CD4-positive, alpha-beta T cell treated with Interleukin-6 at 100 ng/mL for 8 hours (primary cell): ENCODE results near the gene DLL1.
A peak's percentile ranks its signal among the peaks of the same experiment; 100 is the strongest.

Experiments
- DNase-seq: peaks from one replicate; pipeline ENCODE4 v3.0.0-alpha.2; 2020; ENCODE audit warnings: mixed read lengths, low spot score

Gene DLL1

DNA sequence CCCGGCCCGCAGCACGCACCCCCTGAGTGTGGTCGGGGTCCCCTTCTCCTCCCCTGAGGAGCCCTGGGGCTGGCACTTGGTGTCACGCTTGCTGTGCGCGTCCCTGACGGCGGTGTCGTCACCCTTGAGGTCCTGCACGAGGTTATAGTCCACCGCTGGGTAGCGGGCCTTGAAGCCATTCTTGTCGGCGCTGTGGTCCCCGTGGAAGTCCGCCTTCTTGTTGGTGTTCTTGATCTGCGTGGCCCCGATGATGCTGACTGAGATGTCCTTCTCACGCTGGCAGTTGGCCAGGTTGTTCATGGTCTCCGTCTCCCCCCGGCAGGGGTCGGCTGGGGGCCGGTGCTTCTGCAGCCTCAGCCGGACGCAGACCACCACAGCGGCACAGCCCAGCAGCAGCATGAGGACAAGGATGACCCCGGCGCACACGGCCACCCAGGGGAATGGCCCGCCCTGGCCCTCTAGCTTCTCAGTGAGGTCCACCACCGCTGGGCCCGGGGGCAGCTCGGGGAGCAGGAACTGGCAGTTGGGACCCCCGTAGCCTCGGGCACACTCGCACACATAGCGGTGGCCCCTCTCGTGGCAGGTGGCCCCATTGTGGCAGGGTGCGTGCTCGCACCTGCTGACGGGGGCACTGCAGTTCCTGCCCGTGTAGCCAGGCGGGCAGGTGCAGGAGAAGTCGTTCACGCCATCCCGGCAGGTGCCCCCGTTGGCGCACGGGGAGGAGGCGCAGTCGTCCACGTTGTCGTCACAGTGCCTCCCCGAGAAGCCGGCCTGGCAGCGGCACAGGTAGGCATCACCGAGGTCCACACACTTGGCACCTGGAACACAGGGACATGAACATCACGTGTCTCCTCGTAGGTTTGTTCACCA lies 7.4 kb downstream of the DLL1 start:
- DNase-seq: no peak

DNA sequence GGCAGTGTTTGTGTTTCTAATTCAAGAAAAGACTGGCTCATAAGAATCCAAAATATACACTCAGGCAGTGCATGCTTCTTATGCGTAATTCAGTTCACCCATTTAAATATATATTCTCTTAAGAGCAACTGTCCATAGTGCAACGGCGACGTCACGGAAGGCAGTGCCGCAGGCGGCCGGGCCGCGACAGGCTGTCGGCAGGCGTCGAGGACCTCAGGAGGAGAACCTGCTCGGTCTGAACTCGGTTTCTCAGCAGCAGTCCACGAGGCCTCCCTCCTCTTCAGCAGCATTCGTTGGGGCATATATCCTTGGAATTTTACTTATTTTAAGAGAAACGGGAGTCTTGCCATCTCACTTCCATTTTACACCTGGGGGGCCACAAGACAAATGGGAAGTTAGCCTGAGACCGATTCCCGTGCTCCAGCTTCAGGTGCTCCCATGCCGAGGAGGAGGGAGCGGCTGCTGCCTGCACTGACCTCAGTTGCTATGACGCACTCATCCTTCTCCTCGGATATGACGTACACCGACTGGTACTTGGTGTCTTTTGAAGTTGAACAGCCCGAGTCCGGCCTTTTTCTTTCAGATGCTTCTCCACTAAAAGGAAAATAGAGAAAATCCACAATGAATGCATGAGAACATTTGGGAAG lies 8.2 kb downstream of the DLL1 start:
- DNase-seq: no peak

GRCh38 chr6:170281331-170282292 lies 9.3 kb downstream of the DLL1 start:
- DNase-seq: no peak

- no peak for DNase-seq
These were observed 10.2 kb downstream of the DLL1 start for GRCh38 chr6:170280689-170281045.

- DNase-seq: peak; percentile 68
These were observed 10.7 kb downstream of the DLL1 start for GRCh38 chr6:170279977-170280688.

GRCh38 chr6:170279426-170279825 lies 11.5 kb downstream of the DLL1 start:
- no peak for DNase-seq

GRCh38 chr6:170278743-170279094 lies 12.2 kb downstream of the DLL1 start:
- DNase-seq: peak; percentile 37

DNA sequence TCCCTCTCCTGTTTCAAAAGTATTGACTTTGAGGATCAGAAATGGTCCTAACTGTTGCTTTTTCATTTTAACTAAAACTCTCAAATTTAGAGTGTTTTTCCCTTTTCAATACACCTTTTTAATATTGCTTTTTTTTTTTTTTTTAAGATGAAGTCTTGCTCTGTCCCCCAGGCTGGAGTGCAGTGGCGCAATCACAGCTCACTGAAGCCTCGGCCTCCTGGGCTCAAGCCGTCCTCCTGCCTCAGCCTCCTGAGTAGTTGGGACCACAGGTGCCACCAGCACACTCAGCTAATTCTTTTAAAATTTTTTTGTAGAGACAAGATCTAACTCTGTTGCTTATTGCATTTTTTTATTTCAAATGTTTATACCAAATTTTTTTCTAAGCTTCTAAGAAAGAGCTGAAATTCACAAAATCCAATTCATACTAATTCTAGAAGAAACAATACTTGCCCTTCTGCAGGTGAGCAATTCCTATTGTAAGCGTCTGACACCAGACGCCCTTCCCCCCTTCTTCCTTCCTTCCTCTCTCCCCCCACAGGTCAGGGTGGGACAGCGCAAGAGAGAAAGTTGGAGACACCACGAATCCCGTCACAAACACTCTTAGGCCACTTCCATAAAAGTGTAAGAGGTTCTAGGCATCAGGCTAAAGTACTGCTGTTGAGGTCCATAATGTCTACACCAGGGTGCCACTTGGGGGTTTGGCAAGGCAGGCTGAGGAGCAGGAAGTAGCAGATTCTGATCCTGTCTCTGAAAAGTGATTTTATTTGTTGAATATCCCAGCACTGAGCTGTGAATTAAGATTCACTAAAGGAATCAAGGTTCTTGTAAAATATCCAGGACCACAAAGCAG lies 12.8 kb downstream of the DLL1 start:
- no peak for DNase-seq

DNA sequence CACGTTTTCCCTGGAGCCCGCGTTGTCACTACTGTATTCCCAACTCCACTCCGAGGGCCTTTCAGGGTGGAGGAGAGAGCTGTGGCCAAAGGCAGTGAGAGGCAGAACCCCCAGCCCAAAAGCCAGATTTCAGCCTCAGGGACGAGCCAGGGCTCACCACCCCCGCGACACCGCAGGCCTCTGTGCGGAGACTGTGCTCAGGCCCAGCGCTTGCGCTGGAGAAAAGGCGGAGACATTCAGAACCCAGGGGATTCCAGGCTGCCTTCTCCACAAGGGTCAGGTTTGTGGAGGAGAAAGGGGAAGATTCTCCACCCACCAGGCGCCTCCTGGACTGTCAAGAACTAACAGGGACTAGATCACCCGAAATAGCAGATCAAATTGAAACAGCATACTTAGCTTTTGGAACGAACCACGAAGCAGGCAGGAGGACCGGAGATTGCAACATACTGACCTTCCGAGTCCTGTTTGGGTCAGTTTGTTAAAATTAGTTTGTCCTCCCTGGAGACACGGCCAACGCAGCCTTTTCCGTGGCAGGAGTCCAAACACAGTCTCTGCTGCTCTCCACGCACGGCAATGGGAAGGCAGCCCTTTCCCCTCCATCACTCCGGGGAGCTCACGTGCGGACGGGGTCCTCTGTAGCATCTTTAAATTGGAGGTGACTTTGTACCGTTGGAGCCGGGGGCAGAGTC lies 14.4 kb downstream of the DLL1 start:
- DNase-seq: no peak

DNA sequence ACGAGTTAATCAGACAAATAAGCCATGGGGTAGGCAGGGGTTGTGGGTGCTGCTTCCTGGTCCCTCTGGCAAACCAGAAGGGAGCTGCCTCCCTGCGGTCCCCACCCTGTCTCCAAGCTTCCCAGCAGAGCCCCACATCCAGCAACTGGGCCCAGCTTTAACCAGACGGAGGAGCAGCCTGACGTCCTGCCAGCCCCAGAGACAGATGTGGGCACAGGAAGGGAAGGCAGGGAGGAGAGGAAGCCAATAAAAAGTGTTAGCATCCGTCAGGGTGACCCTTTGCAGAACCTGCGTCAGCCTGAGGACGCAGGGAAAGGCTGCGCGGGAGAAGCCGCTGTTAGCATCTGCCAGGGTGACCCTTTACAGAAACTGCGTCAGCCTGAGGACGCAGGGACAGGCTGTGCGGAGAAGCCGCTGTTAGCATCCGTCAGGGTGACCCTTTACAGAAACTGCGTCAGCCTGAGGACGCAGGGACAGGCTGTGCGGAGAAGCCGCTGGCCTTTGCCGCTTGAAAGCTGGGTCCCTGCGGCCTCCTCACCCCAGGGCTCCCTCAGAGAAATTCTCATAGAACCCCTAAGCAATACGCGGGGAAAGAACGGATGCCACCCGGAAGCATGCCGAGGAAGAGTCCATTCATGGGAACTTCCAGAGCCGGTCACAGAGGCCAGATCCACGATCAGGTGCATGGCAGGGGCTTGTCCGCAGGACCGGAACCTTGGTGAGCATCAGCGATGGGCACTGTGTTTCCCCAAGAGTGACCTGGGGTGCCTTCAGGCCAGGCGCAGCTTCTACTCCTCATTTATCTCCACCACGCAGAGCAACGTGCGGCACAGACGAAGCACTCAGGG lies 15.9 kb downstream of the DLL1 start:
- DNase-seq: no peak

DNA sequence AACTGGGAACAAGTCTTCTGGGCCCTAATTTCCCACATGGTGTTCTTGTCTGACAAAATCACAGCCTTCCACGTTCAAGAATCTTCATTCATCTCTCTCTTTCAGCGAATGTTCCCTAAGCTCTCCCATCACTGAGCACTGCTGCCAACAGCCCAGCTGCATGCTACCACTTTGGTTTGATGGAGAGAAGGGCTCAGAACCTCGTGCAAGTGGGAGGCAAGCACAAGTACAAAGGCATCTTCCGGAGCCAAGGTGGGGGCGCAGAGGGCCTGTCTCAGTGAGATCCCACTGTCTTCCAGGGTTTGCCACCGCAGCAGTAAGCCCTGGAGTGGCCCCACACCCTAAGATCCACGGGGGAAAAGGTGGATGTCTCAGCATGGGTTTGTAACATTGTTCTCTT lies 17.2 kb downstream of the DLL1 start:
- no peak for DNase-seq

DNA sequence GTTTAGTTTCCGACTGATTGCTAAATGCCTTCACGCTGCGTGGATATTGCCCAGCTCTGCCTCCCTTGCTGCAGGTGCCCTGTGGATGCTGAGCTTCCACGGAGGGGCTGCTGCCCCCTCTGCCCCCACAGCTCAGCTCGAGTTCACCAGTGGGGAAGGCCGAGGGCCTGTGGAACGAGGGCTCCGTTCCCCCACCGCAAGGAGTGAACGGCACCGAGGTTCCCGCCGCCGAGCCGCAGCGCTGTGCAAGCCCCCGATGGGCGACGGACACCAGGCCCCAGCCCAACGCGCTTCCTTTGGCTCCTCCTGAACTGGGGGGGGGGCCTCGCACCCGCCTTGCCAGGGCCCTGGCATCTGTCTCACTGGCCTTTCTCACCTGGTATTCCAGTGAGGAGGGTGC lies 17.7 kb downstream of the DLL1 start:
- DNase-seq: no peak

DNA sequence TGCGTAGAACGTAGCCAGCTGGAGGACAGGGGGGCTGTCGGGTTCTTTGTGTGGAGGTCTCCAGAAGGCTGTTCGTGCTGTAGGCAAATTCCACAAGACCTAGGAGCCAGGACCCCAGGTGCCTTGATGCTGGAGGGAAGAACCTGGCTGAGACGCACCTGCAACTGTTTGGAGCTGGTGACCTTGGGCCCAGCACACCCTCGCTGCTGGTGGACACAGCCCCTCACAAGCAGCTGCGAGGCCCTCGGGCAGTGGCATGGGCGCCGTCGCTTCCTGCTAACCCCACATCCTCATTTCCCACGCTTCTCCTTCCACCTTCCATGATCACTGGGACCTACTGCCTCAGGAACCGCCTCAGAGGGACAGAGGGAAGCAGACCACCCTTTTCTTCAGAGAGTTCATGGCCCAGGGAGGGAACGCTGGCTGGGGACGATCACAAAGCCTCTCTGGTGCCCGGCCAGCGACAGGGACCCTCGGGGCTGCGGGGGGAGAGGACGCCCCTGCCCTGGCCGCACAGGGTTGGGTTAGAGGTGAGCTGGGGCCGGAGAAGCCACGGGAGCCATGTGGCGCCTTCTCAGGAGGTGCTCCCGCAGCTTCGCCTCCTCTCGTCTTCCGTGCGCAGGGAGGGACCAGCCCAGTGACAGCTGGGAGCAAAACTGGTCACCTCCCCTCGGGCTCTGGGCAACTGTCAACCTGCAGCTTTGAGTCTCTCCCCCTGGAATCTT lies 18.4 kb downstream of the DLL1 start:
- no peak for DNase-seq

DNA sequence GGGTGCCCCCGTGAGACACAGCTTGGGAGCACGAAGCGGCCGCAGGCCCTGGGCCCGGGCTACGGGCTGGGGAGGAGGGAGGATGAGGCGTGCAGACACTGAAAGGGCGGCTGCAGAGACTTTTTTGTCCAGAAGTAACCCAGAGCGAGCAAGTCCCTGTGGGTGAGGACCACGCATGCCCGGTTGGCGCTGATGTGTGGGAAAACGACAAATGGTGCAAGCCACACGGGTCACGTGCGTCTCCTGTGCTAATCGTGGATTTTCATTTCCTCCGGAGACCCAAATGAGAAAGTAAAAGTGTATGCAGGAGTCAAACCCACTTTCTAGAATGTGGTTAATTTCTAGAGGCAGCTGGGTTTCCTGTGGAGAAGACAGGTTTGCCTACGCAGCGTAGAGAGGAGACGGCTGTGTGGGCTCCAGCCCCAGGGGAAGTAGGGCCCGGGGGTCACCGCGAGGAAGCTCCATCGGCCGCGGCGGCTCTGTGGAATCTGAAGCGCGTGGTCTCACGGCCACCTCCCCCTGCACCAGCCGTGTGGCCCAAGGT lies 19.0 kb downstream of the DLL1 start:
- DNase-seq: peak; percentile 82

- no peak for DNase-seq
These were observed 19.8 kb downstream of the DLL1 start for GRCh38 chr6:170270984-170271593.

GRCh38 chr6:170269846-170270541 lies 20.9 kb downstream of the DLL1 start:
- no peak for DNase-seq

- no peak for DNase-seq
These were observed 21.6 kb downstream of the DLL1 start for GRCh38 chr6:170269151-170269845.
